Activated CD8-positive, alpha-beta memory T cell treated with anti-CD3 and anti-CD28 coated beads, Interleukin-2, amount 50 U/mL, for 24 hours (primary cell): ENCODE measurements around the gene SRSF2.
"Not testable (repeated sequence)": the region's sequence is repeated elsewhere in the genome, so short reads cannot be mapped to it uniquely, and the experiment has no call there.

Source experiments
- DNase-seq: peaks from one replicate; pipeline ENCODE4 v3.0.0-alpha.2; 2020; ENCODE audit errors: extremely low read depth

SRSF2 gene

DNA sequence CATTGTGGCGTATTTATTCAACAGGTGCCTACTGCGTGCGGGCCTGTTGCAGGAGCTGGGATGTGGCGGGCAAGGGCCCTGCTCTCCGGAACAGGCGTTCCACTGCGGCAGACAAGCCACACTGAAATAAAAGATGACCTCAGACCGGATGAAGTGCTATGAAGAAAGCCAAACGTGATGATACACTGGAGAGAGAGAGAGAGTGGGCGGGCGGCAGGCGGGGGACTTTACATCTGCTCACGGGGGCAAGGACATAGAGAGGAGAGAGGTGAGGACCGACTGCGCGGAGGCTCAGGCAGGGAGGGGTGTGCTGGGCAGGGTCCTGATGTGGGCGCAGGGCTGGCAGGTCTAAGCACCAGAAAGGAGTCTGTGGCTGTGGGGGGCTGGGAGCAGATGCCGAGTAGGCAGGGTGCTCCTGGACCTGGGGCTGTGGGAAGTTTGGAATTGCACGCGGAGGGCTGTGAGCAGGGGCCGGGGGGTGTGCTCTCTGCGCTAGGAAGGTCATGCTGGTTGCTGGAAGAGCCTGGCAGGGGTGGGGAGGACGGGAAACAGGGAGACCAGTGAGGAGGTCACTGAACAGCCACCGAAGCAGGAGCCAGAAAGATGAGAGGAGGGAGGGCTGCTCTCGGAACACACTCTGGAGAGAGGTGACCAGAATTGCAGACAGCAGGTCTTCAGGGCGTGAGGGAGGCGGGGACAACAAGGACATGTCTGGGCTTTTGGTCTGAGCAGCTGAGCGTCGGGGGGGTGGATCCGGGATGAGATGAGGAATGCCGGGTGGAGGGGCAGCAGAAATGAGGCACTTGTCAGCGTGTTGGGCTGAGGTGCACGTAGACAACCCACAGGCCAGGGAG is 36.3 kb downstream of the SRSF2 start:
- DNase-seq, result no peak

DNA sequence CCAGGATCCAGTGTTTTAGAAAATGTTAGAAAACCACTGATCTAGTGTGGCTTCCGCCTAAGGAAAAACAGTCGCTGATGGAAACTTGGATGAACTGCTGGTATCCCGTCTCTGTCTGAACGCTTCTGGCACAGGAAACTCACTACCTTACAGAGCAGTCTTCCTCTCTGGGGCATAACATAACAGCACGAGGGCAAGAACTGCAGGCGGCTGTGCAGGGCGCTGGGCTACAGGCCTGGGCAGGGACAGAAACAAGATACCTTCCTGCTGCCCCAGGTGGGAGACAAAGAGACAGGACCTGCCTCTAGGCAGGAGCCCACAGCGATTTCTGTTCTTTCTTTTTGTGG is 36.9 kb downstream of the SRSF2 start:
- DNase-seq, result no peak

DNA sequence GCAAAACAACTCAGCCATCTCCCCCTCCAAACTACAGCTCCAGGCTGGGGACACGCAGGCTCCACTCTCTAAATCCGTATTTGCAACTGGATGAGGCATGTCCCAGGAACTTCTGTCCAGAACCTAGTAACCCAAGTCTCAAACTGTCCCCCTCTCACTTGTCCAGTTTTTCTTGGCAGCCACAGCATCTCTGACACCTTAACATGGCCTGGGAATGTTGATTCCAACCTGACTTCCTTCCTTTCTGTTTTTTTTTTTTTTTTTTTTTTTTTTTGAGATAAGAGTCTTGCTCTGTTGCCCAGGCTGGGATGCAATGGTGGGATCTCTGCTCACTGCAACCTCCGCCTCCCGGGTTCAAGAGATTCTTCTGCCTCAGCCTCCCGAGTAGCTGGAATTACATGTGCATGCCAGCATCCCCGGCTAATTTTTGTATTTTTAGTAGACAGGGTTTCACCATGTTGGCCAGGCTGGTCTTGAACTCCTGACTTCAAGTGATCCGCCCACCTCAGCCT is 38.6 kb downstream of the SRSF2 start:
- not testable (repeated sequence) for DNase-seq

DNA sequence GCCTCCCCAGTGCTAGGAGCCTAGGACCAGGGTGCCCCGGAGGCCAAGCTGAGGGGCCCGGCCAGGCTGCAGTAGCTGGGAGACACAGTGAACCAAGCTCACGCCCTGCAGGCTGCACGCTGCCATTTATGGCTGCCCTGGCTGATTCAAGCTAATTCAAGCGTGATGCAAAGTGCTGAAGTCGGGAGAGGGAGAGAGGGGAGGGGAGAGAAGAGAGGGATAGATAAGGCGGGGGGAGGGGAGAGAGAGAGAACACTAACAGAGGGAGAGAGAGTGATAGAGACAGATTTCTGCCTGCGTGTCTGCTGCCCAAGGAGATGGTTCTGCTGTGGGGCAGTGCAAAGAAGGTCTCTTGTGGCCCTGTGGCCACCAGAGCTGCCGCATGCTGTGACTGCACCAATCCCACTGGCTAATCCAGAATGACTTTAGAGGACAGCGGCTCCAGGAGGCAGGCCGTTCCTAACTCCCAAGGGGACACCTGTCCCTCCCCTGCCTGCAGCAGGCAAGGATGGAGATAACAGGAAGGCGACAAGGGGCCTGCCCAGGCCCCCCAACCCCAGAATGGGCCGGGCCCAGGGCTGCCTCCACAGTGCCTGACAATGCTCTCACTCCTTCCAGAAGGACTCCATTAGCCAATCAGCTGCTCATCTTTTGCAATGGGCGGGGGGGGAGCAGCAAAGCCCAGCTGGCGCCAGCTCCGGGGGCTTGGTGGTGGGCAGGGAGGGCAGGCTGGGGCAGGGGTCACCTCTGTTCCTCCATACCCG is 39.2 kb downstream of the SRSF2 start:
- DNase-seq, result no peak

DNA sequence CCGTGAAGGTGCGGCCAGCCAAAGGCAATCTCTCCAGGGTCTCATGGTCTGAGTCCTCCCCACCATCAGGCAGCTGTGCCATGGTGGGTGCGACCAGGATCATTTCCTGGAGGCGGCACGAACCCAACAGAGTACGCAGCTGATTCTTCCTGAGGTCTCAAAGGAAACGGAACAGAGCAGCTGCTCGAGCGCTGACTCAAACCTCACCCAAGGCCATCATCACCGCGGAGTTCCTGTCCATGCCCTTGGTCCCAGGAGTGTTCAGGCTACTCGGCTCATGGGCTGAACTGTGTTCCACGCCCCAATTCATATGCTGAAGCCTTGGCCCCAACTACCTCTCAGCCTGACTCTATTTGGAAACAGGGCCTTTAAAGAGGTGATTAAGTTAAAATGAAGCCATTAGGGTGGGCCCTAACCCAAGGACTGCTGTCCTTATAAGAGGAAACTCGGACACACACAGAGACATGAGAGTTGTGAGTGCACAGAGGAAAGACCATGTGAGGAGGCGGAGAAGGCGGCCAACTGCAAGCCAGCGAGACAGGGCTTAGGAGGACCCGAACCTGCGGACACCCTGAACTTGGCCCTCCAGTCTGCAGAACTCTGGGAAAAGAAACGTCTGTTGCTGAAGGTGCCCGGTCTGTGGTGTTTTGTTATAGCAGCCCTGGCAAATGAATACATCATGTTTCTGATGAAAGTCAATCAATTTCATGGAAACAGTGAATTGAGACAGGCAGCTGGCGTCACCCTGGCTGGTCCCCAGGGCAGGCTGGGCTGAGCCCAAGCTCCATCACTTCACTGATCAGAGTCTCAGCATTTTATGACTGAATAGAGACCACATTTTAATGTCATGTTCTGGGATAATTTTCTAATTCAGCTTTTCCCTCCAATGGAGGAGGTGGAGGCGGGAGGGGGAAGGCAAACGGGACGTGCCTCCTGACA is 40.1 kb downstream of the SRSF2 start:
- DNase-seq, result no peak

DNA sequence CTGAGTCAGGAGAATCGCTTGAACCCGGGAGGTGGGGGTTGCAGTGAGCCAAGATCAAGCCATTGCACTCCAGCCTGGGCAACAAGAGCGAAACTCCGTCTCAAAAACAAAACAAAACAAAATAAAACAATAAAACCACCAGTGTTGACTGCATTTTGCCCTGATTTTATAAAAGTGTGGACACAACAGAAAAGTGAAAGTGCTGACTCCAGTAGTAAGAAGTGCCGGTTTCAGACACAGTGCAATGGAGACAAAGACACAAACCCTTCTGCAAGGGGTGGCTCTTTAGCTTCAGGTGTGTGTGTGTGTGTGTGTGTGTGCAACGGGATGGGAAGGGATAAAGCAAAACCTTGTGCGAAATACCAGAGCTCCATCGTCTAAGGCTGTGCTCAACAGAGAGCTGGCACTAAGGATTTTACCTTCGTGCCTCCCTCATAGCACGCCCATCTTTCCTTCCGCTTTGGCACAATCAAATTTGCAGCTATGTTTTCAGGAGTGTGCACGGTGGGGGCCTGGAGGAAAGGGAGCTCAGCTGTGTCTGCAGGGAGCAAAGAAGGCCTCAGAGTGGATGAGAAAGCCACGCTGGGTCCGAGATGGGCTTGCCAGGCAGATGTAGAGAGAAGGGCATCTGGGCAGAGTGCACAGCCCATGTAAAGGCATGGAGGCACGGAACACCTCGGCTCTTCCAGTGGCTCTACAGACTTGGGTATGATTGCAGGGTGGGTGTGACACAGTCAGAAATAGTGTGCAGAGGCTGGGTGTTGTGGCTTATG is 41.9 kb downstream of the SRSF2 start:
- DNase-seq, result no peak

DNA sequence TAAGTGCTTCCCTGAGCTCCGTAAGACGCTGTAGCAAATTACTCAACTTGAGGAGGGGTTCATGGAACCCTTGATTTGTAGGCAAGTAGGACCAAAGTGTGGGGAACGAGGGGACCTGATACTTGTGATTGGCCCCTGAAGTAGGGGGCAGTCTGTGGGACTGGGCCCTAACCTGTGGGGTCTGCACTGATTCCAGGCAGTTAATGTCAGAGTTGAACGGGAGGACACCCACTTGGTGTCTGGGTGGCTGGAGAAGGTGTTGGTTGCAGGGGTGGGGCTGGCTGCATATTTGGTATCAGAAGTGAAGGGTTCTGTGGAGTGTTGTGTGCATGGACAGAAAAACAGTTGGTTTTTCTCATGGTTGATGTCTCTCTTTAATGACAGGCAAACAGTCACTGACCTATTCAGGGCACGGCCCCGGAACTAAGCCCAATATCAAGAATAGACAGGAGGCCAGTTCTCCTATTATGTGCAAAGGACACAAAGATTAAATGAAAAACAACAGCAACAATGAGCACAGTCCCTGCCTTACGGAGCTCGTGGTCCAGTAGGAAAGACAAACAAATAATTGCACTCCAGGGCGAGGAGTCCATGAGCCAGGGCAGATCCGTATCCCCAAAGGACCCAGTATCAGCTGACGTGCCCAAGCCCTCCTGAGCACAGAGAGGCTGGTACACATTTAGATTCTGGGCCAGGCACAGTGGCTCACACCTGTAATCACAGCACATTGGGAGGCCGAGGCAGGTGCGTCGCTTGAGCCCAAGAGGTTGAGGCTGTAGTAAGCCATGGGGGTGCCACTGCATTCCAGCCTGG is 45.5 kb downstream of the SRSF2 start:
- DNase-seq, result no peak

DNA sequence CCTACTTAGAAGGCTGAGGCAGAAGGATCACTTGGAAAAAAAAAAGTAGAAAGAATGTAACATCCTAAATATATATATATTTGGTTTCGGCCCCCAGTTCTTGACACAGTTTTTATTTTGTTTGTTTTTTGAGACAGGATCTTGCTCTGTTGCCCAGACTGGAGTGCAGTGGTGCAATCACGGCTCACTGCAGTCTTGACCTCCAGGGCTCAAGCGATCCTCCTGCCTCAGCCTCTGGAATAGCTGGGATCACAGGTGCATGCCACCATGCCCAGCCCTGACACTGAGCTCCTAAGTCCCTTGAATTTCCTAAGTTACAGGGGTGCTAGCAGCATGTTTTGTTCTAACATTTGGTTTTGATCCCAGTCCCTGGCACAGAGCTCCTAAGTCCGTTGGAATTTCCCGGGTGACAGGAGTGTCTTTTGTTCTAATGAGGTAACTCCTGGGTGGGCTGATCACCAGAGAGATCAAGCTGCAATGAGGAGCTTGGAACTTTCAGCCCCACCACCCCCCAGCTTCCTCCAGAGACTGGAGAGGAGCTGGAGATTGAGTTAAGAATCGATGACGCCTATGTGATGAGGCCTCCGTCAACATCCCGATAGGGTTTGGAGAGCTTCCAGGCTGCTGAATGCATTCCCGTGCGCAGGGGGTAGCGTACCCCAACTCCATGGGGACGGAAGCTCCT is 46.4 kb downstream of the SRSF2 start:
- no peak for DNase-seq

DNA sequence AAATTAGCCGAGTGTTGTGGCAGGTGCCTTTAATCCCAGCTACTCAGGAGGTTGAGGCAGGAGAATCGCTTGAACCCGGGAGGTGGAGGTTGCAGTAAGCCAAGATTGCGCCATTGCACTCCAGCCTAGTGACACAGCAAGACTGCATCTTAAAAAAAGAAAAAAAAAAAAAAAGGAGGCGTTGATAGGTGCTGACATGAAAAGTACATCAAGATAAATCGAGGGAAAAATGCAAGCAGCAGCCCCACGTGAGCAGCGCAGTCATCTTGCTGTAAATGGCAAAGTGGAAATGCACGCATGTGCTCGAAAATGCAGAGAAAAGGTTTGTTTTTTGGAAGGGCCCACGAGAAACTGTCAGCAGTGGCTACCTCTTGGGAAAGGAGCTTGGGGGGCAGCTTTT is 47.3 kb downstream of the SRSF2 start:
- DNase-seq, result no peak

DNA sequence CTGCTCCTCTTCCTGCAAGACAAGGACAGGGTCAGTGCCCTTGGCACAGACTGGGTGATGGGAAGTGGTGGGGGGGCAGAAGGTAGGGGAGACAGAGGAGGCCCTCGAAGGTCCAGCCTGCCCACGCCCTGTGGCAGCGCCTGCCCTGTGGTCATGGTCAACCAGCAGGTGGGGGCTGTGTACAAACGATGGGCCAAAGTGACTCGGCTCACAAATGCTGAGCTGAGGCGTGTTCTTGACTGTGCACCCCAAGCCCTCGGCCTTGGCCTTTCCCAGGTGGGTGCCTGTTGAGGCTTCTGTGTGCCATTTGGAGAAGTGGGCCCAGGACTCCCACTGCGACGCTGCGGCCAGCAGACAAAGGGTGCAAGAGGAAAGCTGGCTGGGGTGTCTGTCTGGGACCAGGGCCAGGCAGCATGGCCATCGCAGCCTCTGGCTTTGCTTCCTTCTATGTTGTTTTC is 48.9 kb downstream of the SRSF2 start:
- DNase-seq, result no peak

DNA sequence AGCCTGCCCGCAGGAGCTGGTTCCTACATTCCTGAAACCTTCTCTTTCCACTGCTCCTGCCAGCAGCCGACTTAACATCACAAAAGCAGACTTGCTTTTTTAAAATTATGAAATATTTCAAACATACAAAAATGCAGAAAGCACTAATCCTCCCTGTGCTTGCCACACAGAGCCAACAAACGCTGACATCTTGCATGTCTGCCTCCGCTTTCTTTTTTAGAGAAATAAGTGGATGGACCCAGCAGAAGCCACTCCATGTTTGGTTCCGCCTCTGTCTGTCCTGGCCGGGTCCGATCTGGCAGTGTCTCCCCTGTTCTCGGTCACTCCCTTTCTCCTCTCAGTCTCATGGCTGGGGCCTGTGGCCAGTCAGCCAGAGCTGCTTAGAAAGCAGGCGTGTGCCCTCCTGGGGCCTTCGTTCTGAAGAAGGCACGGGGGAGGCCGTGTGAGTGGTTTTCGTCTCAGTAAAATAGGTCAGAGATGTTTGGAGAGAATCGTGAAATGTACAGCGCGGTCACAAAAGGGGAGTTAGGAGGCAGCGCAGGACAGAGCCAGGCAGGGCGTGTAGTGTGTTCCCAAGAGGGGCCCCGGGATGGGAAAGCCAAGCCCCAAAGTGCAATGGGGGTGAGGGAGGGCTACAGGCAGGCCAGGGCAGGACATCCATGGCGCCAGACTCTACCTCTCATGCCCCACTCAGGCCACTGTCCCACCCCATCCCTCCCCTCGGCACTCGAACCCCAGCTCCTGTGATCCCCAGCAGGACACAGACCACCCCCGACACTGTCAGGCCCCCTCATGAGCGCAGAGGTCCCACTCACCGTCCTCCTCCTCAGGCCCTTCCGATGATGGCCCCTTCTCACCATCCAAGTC is 49.6 kb downstream of the SRSF2 start:
- no peak for DNase-seq

DNA sequence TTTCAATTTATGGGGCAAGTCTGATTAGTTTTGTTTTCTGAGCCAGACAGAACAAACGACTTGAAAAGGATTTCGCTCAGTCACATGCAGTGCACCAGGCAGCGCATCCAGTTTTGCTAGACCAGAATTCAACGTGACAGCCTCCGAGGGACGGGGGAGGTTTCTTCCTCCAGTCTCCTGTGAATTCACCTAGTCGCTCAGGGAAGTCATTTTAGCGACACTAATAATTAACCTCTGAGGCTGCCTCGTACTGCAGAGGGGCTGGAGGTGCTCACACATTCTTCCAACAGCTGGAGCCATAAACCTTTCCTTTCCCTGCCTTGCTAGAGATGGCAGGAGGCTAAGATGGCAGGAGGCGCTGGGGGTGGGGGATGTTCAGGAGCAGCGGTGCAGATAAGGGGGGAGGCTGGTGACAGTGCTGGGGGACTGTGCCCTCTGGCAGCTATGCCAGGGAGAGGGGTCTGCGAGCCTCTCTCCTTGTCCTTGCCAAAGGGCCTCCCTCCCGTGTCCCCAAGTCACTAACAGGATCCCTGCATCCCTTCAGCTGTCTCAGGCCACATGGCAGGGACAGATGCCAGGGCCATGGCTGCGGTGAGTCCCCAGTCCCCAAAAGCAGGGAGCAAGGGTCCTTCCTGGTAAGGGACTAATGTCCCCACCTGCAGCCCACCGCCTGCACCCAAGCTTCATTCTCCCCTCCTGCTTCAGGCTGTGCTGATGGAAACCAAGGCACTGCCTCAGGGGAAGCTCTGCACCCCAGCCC is 50.4 kb downstream of the SRSF2 start:
- DNase-seq, result no peak

DNA sequence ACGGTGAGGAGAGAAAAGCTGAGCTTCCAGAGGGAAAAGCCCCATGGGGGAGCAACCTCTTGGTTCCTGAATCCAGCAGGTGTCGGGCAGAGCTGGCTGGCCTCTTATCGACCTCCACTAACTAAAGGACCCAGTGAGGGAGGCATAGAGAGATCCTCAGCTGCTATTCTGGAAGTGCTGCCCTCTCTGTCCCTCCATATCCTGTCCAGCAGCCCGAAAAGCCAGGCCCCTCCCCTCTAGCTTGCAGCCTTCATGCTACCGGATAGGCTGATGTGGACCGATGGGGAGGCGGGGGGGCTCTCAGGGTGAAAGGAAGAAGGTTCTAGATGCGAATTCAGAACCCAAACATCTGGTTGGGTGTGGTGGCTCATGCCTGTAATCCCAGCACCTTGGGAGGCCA is 51.3 kb downstream of the SRSF2 start:
- no peak for DNase-seq

DNA sequence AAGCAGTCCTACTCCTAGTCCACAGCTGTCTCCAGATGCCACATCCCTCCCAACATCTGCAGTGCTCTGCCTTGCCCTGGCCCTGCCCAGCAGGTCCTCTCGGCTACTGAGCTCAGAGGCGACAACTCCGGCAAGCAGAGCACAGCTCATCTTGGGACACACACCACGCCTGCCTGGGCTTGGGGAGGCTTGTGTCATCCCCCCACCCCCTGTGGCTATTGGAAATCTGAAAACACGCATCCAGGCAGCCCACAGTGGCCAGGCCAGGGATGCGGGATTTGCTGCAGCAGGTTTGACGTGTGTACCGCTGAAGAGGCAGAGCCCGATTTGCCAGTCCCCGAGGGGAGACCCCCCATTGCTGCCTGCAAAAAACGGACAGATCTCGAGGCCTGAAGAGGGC is 51.8 kb downstream of the SRSF2 start:
- no peak for DNase-seq

DNA sequence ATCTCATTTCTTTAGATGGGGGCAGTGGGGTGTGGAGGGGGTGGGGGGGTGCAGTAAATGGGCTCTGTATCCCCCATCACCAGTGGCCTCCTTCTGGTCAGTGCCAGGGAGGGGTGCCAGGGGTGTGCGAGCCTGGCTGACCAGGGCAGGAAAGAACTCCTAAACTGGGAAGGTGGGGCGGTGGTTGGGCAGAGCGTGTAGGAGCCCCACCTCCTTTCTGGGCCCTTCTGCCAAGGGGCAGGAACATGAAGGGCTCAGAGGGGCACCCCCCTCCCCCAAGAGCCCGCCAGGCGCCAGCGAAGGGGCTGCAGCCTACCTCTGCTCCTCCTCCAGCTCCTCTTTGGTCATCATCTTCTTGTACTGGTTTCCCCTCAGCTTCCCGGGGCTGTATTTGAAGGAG is 52.4 kb downstream of the SRSF2 start:
- DNase-seq, result no peak
